BE2C (cell line): ENCODE results near the gene SIRT7. TPM values are rescaled to one million over a fixed set of nuclear protein-coding genes. Genes with fewer than 3 reads are reported as not detected.

Experiments
- DNase-seq: peaks from one replicate; pipeline ENCODE4 v3.0.0-alpha.2; 2020
- H3K27me3 ChIP-seq: fragments of 250-450 bp; sonication (Bioruptor Pico); 2 replicates; pipeline ENCODE4 v1.5.1; 2020; ENCODE audit warnings: mild to moderate bottlenecking
- H3K36me3 ChIP-seq: fragments of 250-450 bp; sonication (Bioruptor Pico); 2 replicates; pipeline ENCODE4 v1.5.1; 2020; ENCODE audit warnings: mild to moderate bottlenecking
- H3K4me1 ChIP-seq: fragments of 250-450 bp; sonication (Bioruptor Pico); 2 replicates; pipeline ENCODE4 v1.5.1; 2020
- H3K4me3 ChIP-seq: 2 replicates; pipeline ENCODE4 v1.5.1; 2011; ENCODE audit warnings: low read depth, low read length
- H3K9me3 ChIP-seq: fragments of 250-450 bp; sonication (Bioruptor Pico); 2 replicates; pipeline ENCODE4 v1.5.1; 2020
- CTCF ChIP-seq: IDR thresholded peaks from 2 replicates; pipeline ENCODE4 v1.5.1; 2012; ENCODE audit warnings: mild to moderate bottlenecking, low read depth, low read length
- polyA plus RNA-seq: library from polyadenylated mRNA; unstranded; fragments of >200 nt; gene quantifications from one replicate; pipeline ENCODE4 v1.2.1, GENCODE V29; 2012; ENCODE audit warnings: low read depth, missing spikeins; ENCODE audit not compliant: insufficient read length, insufficient read depth

SIRT7 gene
- 61.1 TPM for polyA plus RNA-seq

- H3K4me1 ChIP-seq, result peaks cover 6% of the 10 kb centered on the region; the same call in 1 of the 2 replicates
- no peaks in the 10 kb centered on the region for H3K9me3 ChIP-seq
- H3K27me3 ChIP-seq, result no peaks in the 10 kb centered on the region
- TF ChIP-seq CTCF, result no peak
- peak; percentile 84 for DNase-seq
- H3K36me3 ChIP-seq, result peaks cover 50% of the 10 kb centered on the region
- H3K4me3 ChIP-seq, result peak within 1 kb of the TSS; percentile 58
These were observed at the start of gene SIRT7 for GRCh38 chr17:81917565-81918332. Gene SIRT7, minus strand, starts transcription at chr17:81918176. Its CDS starts 45 bp downstream, at chr17:81918131.

- TF ChIP-seq CTCF, result no peak
- DNase-seq, result no peak
- H3K4me3 ChIP-seq, result no peak overlapping the region
- peaks cover 19% of the 10 kb centered on the region for H3K4me1 ChIP-seq
- no peaks in the 10 kb centered on the region for H3K27me3 ChIP-seq
- no peaks in the 10 kb centered on the region for H3K36me3 ChIP-seq
- H3K9me3 ChIP-seq, result no peaks in the 10 kb centered on the region
These were observed 49.2 kb upstream of the SIRT7 start for GRCh38 chr17:81967244-81967532.

- Histone ChIP-seq H3K4me1 (peaks cover 19% of the 10 kb centered on the region), H3K4me3 (no peak overlapping the region), H3K27me3 (no peaks in the 10 kb centered on the region), H3K9me3 (no peaks in the 10 kb centered on the region), H3K36me3 (no peaks in the 10 kb centered on the region)
- peak; percentile 88 for DNase-seq
- no peak for TF ChIP-seq CTCF
These were observed 48.6 kb upstream of the SIRT7 start for GRCh38 chr17:81966343-81967243.

GRCh38 chr17:81964081-81964849 lies 46.3 kb upstream of the SIRT7 start:
- Histone ChIP-seq H3K4me1 (peaks cover 19% of the 10 kb centered on the region), H3K36me3 (no peaks in the 10 kb centered on the region), H3K27me3 (peaks cover 20% of the 10 kb centered on the region), H3K4me3 (no peak overlapping the region), H3K9me3 (no peaks in the 10 kb centered on the region)
- TF ChIP-seq CTCF, result no peak
- DNase-seq, result no peak

- Histone ChIP-seq H3K9me3 (no peaks in the 10 kb centered on the region), H3K4me3 (no peak overlapping the region), H3K36me3 (no peaks in the 10 kb centered on the region), H3K27me3 (peaks cover 22% of the 10 kb centered on the region), H3K4me1 (peaks cover 16% of the 10 kb centered on the region)
- DNase-seq, result no peak
- no peak for TF ChIP-seq CTCF
These were observed 44.8 kb upstream of the SIRT7 start for GRCh38 chr17:81962499-81963441.
